ENCODE results near the gene RNF151. TPM values are rescaled to one million over a fixed set of nuclear protein-coding genes. Genes with fewer than 3 reads are reported as not detected.
A peak's percentile ranks its signal among the peaks of the same experiment; 100 is the strongest.

RNF151 gene
- total and polyA plus RNA-seq, 2 of the 13 experiments (the other 11 are each of a cell fraction or from before 2014, with no cell fraction given): not detected

DNA sequence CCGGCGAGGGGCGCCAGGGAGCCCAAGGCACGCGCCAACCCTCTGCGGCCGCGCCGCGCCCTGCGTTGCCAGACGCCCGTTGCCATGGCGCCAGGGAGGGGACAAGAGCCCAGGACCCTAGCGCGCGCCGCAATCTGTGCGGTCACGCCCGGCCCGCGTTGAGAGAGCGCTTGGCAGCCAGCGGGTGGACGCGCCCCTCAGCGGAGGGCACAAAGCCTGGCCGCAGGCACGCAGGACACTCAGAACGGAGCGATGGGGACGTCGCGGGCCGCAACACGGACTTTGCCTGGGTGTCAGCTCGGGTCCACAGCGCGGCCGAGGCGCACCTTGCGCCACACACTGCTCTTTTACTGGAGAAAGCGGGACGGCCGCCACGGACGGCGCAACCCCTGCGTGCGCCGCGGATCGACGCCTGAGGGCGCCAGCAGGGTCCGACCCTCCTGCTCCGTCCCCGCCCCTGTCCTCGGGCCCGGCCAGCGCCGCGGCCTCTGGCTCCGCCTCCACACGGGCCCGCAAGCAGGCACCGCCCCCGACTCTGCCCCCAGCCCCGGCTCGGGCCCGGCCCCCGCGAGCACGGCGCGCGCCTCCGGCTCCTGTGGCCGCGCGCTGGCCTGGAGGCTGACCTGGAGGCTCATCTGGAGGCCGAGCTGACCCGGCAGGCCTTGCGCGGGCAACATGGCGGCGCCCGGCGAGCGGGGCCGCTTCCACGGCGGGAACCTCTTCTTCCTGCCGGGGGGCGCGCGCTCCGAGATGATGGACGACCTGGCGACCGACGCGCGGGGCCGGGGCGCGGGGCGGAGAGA, 17.1 kb downstream of the RNF151 start, which contains the start of gene GFER (continued):
- TF ChIP-seq SALL2 (CRISPR knock-in tag; IDR thresholded peaks at IDR 0.05) (peak; percentile 90), ZNF30 (CRISPR knock-in tag; IDR thresholded peaks at IDR 0.05) (no peak), YEATS2 (CRISPR knock-in tag; IDR thresholded peaks at IDR 0.05; ENCODE audit: borderline replicate concordance) (peak; percentile 54; the same call in 1 of the 2 replicates), ZNF296 (CRISPR knock-in tag; conservative IDR thresholded peaks at IDR 0.05) (no peak), GZF1 (CRISPR knock-in tag; IDR thresholded peaks at IDR 0.05) (no peak), ZNF383 (CRISPR knock-in tag; IDR thresholded peaks at IDR 0.05; ENCODE audit: borderline replicate concordance) (no peak), JUN (CRISPR knock-in tag; IDR thresholded peaks at IDR 0.05) (no peak), HNF4A (CRISPR knock-in tag; IDR thresholded peaks at IDR 0.05) (peak; percentile 48; the same call in 1 of the 2 replicates), RBM22 (optimal IDR thresholded peaks at IDR 0.05; ENCODE audit: low read length) (peak; percentile 91), SRY (CRISPR knock-in tag; IDR thresholded peaks at IDR 0.05) (no peak), JDP2 (CRISPR knock-in tag; IDR thresholded peaks at IDR 0.05; ENCODE audit: borderline replicate concordance) (no peak), ZNF792 (CRISPR knock-in tag; IDR thresholded peaks at IDR 0.05) (no peak), ZNF577 (CRISPR knock-in tag; IDR thresholded peaks at IDR 0.05; ENCODE audit: borderline replicate concordance, low read depth) (no peak), GLI4 (CRISPR knock-in tag; IDR thresholded peaks at IDR 0.05; ENCODE audit: borderline replicate concordance) (no peak), NFRKB (IDR thresholded peaks at IDR 0.05) (no peak), CENPX (CRISPR knock-in tag; IDR thresholded peaks at IDR 0.05) (no peak), ZNF567 (CRISPR knock-in tag; IDR thresholded peaks at IDR 0.05; ENCODE audit: borderline replicate concordance) (no peak), ZNF75D (CRISPR knock-in tag; IDR thresholded peaks at IDR 0.05; ENCODE audit: borderline replicate concordance) (no peak), TP53 (CRISPR knock-in tag; conservative IDR thresholded peaks at IDR 0.05) (no peak), REPIN1 (CRISPR knock-in tag; IDR thresholded peaks at IDR 0.05; ENCODE audit: borderline replicate concordance, low read depth) (peak; percentile 80; the same call in 1 of the 2 replicates)
- TF ChIP-seq, protein P1, sequence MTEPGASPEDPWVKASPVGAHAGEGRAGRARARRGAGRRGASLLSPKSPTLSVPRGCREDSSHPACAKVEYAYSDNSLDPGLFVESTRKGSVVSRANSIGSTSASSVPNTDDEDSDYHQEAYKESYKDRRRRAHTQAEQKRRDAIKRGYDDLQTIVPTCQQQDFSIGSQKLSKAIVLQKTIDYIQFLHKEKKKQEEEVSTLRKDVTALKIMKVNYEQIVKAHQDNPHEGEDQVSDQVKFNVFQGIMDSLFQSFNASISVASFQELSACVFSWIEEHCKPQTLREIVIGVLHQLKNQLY (CRISPR knock-in tag; IDR thresholded peaks at IDR 0.05): no peak
- TF ChIP-seq, protein P2, sequence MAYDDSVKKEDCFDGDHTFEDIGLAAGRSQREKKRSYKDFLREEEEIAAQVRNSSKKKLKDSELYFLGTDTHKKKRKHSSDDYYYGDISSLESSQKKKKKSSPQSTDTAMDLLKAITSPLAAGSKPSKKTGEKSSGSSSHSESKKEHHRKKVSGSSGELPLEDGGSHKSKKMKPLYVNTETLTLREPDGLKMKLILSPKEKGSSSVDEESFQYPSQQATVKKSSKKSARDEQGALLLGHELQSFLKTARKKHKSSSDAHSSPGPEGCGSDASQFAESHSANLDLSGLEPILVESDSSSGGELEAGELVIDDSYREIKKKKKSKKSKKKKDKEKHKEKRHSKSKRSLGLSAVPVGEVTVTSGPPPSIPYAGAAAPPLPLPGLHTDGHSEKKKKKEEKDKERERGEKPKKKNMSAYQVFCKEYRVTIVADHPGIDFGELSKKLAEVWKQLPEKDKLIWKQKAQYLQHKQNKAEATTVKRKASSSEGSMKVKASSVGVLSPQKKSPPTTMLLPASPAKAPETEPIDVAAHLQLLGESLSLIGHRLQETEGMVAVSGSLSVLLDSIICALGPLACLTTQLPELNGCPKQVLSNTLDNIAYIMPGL (CRISPR knock-in tag; IDR thresholded peaks at IDR 0.05; ENCODE audit: borderline replicate concordance in 1 of 2, low read depth in 1 of 2): peak; percentile 67 to 78; a peak in 3 of 4 replicates
- TF ChIP-seq, protein P3, sequence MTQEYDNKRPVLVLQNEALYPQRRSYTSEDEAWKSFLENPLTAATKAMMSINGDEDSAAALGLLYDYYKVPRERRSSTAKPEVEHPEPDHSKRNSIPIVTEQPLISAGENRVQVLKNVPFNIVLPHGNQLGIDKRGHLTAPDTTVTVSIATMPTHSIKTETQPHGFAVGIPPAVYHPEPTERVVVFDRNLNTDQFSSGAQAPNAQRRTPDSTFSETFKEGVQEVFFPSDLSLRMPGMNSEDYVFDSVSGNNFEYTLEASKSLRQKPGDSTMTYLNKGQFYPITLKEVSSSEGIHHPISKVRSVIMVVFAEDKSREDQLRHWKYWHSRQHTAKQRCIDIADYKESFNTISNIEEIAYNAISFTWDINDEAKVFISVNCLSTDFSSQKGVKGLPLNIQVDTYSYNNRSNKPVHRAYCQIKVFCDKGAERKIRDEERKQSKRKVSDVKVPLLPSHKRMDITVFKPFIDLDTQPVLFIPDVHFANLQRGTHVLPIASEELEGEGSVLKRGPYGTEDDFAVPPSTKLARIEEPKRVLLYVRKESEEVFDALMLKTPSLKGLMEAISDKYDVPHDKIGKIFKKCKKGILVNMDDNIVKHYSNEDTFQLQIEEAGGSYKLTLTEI (CRISPR knock-in tag; conservative IDR thresholded peaks at IDR 0.05): no peak
- TF ChIP-seq, protein P4, sequence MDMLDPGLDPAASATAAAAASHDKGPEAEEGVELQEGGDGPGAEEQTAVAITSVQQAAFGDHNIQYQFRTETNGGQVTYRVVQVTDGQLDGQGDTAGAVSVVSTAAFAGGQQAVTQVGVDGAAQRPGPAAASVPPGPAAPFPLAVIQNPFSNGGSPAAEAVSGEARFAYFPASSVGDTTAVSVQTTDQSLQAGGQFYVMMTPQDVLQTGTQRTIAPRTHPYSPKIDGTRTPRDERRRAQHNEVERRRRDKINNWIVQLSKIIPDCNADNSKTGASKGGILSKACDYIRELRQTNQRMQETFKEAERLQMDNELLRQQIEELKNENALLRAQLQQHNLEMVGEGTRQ (IDR thresholded peaks at IDR 0.05; ENCODE audit: low read depth, low read length): no peak
- TF ChIP-seq, protein P4 (CRISPR knock-in tag; IDR thresholded peaks at IDR 0.05; ENCODE audit: borderline replicate concordance): no peak

Measured in HepG2 (cell line).